NB4 (cell line): ENCODE results near the gene GPR35.
A peak's percentile ranks its signal among the peaks of the same experiment; 100 is the strongest.
"Not testable (repeated sequence)": the region's sequence is repeated elsewhere in the genome, so short reads cannot be mapped to it uniquely, and the experiment has no call there.

Experiments
- DNase-seq: peaks from one replicate; pipeline ENCODE4 v3.0.0; 2010; ENCODE audit warnings: low read depth
- H3K4me3 ChIP-seq: one replicate; pipeline ENCODE4 v1.5.1; 2011; ENCODE audit warnings: mild to moderate bottlenecking, low read depth, low read length, moderate library complexity
- MYC ChIP-seq: IDR thresholded peaks from 2 replicates; pipeline ENCODE4 v1.6.1; 2011; ENCODE audit warnings: low read depth, low read length
- POLR2A ChIP-seq: IDR thresholded peaks from 2 replicates; pipeline ENCODE4 v1.6.1; 2011; ENCODE audit warnings: mild to moderate bottlenecking; ENCODE audit not compliant: insufficient read length; ENCODE audit errors: extremely low read depth
- TF ChIP-seq, protein P1 (sequence below): IDR thresholded peaks from one replicate; pipeline ENCODE4 v1.5.1; 2012; ENCODE audit warnings: low read depth, low read length
- TF ChIP-seq, protein P2 (sequence below): IDR thresholded peaks from 2 replicates; pipeline ENCODE4 v1.6.1; 2011; ENCODE audit warnings: low read depth, low read length

The GPR35 gene

GRCh38 chr2:240615820-240616547 is 9.3 kb upstream of the GPR35 start:
- DNase-seq, result no peak
- H3K4me3 ChIP-seq, result no peak overlapping the region
- TF ChIP-seq, protein P1, sequence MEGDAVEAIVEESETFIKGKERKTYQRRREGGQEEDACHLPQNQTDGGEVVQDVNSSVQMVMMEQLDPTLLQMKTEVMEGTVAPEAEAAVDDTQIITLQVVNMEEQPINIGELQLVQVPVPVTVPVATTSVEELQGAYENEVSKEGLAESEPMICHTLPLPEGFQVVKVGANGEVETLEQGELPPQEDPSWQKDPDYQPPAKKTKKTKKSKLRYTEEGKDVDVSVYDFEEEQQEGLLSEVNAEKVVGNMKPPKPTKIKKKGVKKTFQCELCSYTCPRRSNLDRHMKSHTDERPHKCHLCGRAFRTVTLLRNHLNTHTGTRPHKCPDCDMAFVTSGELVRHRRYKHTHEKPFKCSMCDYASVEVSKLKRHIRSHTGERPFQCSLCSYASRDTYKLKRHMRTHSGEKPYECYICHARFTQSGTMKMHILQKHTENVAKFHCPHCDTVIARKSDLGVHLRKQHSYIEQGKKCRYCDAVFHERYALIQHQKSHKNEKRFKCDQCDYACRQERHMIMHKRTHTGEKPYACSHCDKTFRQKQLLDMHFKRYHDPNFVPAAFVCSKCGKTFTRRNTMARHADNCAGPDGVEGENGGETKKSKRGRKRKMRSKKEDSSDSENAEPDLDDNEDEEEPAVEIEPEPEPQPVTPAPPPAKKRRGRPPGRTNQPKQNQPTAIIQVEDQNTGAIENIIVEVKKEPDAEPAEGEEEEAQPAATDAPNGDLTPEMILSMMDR, result no peak
- no peak for TF ChIP-seq POLR2A
- TF ChIP-seq, protein P2, sequence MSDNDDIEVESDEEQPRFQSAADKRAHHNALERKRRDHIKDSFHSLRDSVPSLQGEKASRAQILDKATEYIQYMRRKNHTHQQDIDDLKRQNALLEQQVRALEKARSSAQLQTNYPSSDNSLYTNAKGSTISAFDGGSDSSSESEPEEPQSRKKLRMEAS, result no peak
- TF ChIP-seq MYC, result no peak

- TF ChIP-seq, protein P1, result peak; percentile 1
- not testable (repeated sequence) for H3K4me3 ChIP-seq
- DNase-seq, result peak; percentile 32
Observed at GRCh38 chr2:240616860-240617666, 8.2 kb upstream of the GPR35 start.

DNA sequence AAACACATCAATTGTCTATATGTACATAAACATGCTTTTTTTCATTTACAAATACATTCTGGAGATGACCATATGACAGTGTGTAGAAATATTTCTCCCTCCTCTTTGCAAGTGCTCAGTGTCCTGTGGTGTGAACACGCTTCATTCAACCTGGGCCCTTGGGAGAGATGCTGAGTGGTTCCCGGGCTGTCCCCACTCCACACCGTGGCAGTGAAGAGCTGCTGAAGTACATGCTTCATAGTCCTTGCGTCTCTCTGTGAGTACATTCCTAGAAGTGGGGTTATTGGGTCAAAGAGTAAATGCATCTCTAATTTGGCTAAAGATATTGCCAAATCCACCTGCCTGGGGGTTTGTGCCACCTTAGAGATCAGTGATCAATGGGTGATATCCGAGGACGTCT is 6.5 kb upstream of the GPR35 start:
- no peak overlapping the region for H3K4me3 ChIP-seq
- DNase-seq, result no peak
- TF ChIP-seq, protein P2, result no peak
- no peak for TF ChIP-seq MYC

- no peak overlapping the region for H3K4me3 ChIP-seq
- no peak for DNase-seq
- TF ChIP-seq, protein P1, result no peak
- TF ChIP-seq POLR2A, result no peak
- TF ChIP-seq, protein P2, result no peak
- TF ChIP-seq MYC, result no peak
Observed at GRCh38 chr2:240619506-240620148, 5.7 kb upstream of the GPR35 start.

DNA sequence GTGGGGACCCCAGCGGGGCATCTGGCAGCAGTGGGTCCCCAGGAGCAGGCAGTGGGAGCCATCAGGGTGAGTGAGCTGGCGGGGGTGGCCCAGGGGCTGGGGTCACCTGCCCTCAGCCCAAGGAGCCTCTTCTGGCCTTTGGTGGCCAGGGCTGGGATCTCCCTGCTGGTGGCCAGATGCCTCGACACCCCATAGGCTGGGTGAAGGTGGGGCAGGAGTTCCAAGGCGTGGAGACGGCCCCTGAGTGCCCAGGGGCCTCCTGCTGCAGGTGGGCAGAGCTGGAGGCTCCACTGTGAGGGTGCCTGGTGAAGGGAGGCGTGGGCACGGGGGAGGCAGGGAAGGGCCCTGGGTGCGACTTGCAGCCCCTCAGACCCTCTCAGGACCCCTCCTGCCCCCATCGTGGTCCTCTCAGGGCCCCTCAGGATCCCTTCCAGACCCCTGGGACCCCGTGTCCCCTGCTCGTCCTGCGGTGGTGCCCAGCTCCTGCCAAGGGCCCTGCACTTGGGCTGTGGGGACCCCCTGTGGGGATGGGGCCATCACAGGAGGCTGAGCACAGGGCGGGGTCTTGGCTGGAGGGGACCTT is 5.0 kb upstream of the GPR35 start:
- no peak for DNase-seq
- TF ChIP-seq MYC (no peak), POLR2A (no peak)
- TF ChIP-seq, protein P1, result no peak
- TF ChIP-seq, protein P2, result no peak
- no peak overlapping the region for H3K4me3 ChIP-seq

DNA sequence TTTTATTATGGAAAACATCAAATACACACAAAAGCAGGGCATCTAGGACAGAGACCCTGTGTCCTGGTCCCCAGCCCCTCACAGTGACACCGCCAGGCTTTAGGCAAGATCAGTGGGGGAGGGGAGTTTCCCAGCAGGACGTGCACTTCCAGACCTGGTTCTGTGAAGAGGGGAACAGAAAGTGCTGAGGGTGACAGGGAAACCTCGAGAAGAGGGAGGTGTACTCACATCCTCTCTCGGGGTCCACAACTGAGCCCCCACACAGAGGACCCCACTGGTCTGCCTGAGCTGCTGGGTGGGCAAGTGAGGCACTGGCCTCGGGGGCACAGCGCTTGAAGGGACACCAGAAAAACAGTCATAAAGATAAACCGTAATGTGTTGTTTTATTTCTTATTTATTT is 4.4 kb upstream of the GPR35 start:
- DNase-seq, result no peak
- no peak overlapping the region for H3K4me3 ChIP-seq
- TF ChIP-seq POLR2A (no peak), MYC (no peak)
- TF ChIP-seq, protein P2, result no peak
- TF ChIP-seq, protein P1, result no peak
